Activated gamma-delta T cell treated with Interleukin-2 at 50 U/mL for 16 hours (primary cell): ENCODE results near the gene SHC2.
"Not testable (repeated sequence)": the region's sequence is repeated elsewhere in the genome, so short reads cannot be mapped to it uniquely, and the experiment has no call there.

Source experiments
- DNase-seq: peaks from one replicate; pipeline ENCODE4 v3.0.0-alpha.2; 2020

SHC2 gene

DNA sequence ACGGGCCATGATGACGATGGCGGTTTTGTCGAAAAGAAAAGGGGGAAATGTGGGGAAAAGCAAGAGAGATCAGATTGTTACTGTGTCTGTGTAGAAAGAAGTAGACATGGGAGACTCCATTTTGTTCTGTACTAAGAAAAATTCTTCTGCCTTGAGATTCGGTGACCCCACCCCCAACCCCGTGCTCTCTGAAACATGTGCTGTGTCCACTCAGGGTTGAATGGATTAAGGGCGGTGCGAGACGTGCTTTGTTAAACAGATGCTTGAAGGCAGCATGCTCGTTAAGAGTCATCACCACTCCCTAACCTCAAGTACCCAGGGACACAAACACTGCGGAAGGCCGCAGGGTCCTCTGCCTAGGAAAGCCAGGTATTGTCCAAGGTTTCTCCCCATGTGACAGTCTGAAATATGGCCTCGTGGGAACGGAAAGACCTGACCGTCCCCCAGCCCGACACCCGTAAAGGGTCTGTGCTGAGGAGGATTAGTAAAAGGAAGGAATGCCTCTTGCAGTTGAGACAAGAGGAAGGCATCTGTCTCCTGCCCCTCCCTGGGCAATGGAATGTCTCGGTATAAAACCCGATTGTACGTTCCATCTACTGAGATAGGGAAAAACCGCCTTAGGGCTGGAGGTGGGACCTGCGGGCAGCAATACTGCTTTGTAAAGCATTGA is 74.1 kb downstream of the SHC2 start:
- not testable (repeated sequence) for DNase-seq

DNA sequence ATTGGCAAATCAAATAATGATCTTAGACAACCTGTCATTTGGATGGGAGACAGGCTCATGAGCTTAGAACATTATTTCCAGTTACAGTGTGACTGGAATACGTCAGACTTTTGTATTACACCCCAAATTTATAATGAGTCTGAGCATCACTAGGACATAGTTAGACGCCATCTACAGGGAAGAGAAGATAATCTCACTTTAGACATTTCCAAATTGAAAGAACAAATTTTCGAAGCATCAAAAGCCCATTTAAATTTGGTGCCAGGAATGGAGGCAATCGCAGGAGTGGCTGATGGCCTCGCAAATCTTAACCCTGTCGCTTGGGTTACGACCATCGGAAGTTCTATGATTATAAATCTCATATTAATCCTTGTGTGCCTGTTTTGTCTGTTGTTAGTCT is 74.6 kb downstream of the SHC2 start:
- not testable (repeated sequence) for DNase-seq

DNA sequence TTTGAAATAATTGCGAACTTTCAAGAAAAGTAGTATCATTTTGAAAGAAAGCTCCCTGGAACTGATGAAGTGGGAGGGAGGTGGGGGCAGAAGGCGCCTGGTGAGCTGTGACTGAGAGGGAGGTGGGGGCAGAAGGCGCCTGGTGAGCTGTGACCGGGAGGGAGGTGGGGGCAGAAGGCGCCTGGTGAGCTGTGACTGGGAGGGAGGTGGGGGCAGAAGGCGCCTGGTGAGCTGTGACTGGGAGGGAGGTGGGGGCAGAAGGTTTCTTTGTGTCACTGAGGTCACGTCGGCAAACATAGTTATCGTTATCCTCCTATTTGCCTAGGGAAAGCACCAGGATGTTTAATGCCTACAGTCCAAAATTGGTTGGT is 76.0 kb downstream of the SHC2 start:
- DNase-seq = no peak

DNA sequence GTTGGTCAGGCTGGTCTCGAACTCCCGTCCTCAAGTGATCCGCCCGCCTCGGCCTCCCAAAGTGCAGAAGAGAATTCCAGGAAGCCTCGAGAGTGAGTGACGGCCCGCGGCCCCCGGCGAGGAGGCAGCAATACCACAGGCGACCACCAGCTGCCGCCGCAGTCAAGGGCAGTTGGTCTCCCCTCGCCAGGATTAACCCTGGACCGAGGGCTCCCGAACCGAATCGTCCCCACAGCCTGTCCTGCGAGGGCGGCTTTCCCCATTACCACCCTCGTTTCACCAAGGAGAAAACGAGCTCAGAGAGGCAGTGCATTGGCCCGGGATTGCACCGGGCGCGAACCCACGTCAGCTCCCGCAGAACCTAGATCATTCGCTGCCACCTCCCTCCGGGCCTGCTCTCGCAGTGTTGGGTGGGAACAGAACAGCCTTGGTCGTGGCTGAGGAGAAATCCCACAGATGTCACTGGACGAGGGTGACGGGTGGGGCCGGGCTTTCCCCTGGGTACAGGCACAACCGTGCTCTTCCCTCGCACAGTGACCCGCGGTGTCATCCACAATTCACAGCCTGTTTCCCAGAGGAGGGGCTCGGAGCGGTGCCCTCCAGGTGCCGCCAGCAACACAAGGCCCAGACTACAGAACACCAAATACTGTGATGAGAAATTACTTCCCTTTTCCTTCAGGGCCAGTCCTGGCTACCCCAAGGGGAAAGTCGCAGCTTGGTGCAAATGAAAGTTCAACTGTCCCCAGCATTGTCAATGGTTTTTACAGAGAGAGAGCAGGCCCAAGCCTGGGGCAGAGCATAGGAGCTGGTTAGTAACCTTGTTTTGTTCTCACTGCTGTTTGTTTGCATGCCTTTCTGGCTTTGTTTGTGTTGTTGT is 76.7 kb downstream of the SHC2 start:
- no peak for DNase-seq

DNA sequence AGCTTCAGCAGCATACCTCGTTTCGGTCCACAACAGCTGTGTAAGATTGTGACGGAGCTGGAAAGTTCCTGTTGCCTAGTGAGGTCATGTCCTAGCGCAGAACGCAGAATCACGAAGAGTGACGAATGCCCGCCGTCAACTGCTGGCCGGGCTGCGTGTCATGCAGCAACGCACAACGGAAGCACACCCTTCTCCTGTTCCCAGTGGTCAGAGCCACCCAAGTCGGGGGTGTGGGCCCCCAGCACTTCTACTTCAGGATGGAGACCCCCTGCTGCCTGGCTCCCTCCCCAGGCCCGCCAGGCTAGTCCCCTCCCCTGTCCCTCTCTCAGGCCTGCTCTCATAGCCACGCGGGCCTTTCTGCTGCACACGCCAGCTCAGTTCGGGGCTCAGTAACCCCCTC is 77.8 kb downstream of the SHC2 start:
- no peak for DNase-seq

DNA sequence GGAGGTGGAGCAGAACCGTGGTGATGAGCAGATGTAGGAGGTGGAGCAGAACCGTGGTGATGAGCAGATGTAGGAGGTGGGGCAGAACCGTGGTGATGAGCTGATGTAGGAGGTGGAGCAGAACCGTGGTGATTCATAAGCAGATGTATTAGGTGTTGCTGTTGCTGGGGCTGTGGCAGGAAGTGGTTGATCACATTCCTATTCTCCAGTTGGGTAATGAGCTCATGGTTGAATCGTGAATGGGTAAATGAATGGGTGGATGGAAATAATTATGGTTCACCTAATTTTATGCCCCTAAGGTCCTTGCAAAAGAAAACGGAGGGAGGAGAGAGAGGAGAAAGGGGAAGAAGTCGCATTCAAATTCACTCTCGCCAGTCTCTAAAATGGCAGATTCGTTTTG is 78.3 kb downstream of the SHC2 start:
- not testable (repeated sequence) for DNase-seq

DNA sequence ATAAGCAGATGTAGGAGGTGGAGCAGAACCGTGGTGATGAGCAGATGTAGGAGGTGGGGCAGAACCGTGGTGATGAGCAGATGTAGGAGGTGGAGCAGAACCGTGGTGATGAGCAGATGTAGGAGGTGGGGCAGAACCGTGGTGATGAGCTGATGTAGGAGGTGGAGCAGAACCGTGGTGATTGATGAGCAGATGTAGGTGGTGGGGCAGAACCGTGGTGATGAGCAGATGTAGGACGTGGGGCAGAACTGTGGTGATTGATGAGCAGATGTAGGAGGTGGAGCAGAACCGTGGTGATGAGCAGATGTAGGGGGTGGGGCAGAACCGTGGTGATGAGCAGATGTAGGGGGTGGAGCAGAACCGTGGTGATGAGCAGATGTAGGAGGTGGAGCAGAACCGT is 78.9 kb downstream of the SHC2 start:
- DNase-seq = not testable (repeated sequence)

DNA sequence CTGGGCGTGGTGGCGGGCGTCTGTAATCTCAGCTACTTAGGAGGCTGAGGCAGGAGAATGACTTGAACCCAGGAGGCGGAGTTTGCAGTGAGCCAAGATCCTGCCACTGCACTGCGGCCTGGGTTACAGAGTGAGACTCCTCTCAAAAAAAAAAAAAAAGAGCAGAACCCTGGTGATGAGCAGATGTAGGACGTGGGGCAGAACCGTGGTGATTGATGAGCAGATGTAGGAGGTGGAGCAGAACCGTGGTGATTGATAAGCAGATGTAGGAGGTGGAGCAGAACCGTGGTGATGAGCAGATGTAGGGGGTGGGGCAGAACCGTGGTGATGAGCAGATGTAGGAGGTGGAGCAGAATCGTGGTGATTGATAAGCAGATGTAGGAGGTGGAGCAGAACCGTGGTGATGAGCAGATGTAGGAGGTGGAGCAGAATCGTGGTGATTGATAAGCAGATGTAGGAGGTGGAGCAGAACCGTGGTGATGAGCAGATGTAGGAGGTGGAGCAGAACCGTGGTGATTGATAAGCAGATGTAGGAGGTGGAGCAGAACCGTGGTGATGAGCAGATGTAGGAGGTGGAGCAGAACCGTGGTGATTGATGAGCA is 80.1 kb downstream of the SHC2 start:
- not testable (repeated sequence) for DNase-seq

DNA sequence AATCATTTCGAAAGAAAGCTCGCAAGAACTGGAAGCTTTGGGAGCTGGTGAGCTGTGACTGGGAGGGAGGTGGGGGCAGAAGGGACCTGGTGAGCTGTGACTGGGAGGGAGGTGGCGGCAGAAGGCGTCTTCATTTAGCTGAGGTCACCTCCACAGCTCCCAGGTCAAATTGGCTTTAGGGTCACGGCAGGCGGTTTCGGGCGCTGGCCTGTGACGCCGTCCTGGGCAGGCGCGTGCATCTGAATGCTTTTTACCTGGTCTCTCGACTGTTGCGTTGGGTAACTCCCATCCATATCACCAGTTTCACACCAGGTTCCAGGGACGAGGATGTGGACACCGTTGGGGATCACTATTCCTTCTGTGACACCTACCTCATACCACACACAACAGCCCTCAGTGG is 81.0 kb downstream of the SHC2 start:
- DNase-seq = no peak

DNA sequence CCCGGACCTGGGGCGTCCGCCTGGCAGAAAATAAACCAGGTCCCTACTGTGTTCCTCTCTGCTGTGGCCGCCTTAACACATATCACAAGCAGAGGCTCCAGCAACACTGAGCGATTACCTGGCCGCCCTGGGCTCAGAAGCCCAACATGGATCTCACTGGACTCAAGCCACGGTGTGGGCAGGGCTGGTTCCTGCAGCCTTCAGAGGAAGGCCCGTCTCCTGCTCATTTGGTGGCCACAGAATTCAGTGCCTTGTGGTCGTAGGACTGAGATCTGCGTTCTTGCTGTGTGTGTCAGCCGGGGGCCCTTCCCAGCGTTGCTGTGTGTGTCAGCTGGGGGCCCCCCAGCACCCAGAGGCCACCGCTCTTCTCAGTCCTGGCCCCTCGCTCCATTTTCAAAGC is 82.1 kb downstream of the SHC2 start:
- DNase-seq = no peak

DNA sequence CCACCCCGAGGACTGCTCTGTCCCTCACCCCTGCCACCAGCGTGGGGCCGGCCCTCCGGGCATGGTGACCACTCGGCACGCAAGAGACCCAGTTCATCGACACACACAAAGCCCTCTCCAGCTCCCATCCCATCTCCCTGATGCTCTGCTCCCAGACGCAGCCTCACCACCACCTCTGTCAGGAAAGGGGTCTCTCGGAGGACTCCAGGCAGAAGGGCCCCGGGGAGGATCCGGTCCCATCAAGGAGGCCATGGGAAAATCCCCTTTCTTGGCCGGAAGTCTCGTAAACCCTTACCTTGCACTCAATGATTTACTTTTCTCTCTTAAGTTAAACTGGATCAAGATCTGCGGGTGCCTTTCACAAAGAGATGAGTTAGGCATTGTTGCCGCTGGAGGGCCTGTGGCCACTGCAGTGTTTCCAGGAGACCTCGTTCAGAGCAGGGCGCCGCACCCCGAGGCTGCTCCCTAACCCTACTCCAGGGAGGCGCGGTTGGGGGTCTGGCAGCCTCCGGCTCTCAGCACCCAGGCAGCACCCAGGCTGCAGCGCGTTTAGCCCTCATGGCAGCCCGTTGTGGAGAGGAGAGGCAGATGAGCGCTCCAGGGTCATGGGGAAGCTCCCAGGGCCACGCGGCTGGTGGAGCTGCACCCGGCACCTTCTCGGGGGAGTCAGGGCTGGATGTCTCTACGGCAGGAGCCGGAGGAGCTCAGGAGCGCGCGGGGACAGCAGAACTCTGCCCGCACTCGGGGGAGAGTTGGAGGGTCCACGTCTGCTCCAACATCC is 82.8 kb downstream of the SHC2 start:
- DNase-seq = no peak

DNA sequence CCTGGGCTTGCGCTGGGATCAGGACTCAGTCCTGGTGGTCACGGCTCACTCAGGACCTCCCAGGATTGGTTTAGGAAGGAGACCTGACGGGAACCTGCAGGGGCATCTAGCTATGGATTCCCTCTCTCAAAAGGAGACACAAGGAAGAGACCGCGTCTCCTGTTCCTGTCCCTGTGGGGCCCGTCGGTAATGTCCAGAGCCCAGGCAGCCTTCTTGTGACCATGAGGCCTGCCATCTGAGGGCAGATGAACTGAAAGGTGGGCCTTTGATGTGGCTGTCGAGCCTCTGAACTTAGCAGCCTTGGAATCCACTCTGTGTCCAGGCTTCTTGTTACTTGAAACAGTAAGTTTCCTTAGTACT is 84.7 kb downstream of the SHC2 start:
- DNase-seq = no peak

DNA sequence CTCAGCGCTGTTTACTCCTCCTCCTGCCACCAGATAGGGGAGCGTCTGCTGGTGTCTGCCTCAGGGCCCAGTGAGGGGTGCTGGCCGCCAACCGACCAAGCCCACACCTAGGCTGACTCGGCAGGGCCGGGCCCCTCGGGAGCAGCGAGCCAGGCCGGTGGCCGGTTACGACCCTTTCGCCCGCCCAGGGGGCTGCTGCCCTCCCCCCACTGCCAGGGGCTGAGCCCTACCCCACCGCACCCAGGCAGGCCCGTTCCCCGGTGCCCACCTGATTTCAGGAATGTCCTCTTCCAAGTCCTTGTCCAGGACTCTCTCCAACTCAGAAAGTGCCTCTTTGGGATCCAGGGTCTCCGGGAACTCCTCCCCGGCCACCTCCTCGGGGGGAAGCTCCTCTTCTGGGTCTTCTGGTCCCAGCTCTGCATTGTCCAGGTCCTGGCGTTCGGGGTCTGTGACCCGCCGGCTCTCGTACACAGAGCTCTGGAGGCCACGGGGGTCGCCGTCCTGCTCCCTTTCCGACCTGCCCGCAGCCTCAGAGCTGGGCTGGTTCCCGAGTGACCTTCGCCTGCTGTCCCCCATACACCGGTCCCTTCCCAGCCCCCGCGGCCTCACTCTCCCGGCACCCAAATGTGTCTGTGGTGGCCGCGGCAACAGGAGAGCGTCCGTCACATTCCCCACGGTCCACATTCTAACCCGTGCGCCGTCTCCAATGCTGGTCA is 85.3 kb downstream of the SHC2 start:
- DNase-seq = no peak

DNA sequence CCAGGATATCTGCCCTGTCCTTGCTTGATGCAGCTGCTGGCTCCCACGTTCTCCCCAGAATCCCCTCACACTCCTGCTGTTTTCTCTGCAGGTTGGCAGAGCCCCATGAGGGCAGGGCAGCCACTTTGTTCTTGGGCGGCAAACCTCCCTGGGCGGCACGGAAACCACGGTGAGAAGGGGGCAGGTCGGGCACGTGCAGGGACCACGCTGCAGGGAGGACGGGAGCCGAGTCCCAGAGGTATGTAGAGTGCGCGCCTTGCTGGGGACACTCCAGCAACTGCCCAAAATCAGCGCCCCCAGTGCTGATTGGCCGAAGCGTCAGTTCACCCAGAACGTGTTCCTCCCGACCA is 86.0 kb downstream of the SHC2 start:
- no peak for DNase-seq

DNA sequence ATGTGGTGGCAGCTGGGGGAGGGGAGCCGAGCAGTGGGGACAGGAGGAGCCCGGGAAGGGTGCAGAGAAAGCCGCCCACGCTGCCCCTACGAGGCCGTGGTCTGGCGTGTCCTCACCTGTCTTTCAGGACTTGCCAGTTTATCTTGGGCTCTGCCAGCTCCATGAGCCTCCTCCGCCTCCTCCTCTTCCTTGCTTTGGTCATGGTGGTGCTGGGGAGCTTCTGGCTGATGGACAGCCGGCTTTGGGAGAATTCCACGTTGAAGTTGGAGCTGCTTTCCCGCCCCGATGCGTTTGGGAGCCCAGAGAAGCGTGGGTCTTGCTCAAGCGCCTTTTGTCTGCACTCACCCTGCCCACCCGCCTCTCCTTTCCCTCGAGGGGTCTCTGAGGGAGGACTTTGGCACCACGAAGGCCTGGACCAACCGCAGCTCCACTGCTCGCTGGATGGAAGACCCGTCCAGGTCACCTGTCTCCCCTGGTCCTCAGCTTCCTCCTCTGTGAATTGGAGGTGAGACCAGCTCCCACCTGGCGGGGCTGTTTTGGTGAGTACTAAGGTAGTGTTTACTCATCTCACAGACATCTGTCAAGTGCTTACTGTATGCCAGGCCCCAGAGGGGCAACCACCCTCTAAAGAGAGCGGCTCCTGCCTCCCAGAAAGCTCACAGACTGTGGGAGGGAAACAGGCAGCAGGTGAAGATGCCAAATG is 86.5 kb downstream of the SHC2 start:
- DNase-seq = no peak

DNA sequence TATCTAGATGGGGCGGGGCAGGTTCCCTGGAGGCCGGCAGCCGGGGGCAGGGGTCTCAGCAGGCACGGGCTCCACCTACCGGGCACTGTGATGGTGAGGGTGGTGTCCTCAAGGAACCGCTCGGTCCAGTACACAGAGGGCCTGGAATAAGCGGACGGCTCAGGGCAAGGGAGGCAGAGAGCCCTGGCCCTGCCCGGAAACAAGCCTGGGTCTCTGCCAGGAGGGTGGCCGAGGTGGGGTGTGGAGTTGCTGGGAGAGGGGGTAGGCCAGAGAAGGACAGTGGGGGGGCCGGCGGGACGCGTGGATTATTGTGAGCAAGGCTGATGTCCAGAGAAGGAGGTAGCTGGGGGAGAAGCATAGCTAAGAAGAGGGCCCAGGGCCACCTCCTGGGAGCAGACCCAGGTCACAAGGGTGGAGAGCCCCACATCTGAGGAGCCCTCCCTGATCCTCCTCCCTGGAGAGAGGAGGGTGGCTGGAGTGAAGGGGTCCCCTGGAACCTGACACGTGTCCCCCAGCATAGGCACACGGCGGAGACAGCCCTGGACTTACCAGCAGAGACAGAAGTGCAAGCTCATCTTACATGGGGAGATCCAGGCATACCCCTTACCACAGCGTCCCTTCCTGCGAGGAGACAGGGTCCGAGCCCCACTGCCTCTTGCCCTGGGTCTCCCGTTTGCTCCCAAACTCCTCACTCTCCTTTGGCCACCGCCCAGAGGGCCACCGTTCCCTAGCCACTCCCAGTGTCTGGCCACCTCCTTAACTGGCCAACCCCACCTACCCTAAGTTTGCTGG is 87.2 kb downstream of the SHC2 start:
- DNase-seq = no peak

DNA sequence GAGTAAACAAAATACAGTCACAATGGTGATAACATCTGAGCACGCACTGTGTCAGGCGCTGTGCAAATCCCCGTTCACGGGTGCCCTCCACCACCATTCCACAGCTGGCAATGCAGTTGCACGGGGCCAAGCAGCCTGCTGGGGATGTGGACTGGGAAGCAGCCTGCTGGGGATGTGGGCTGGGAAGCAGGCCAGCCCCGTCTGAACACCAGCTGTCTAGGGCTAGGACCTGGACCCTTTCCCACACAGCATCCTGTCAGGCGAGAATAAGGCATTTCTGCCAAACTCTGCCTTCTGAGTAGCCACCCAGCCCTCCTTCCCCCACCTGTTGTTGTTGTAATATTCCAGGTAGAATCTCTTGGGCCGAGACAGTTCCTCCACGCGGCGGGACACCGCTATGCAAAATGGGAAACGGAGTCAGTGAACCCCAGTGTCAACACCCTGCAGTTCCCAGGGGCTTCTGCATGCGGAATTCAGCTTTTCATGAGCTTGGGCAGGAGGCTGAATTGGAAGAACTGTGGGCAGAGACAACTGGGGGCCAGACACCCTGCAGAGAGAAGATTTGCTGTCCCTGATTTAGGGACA is 88.4 kb downstream of the SHC2 start:
- no peak for DNase-seq

DNA sequence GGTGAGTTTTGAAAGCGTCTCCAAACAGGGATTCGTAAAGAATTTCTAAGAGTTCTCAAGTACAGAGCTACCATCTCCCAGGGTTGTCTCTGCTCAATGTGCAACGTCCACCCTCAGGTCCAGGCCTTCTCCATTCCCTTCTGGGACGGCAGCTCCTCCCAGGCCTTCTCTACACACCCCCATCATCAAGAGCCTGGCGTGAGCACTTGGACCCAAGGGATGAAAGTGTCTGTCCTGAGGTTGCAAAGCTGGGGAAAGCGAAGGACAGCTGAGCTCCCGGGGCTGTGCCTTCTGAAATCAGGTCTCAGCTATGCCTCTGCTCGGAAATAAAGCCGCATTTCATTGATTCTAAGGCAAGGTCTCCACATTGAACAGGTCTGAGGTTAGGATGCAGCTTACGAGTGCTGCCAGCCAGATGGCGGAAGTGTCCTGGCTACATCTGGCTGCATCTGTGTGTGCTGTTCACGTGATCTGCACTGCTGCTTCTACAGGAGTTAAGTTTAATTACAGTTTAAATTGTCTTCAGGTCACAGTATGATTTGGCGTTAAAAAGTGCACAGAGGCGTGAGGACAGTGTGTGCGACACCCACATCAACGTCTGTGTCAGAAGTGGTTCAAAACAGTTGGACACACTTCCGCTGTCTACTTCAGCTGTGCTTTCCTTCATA is 89.2 kb downstream of the SHC2 start:
- DNase-seq = no peak

DNA sequence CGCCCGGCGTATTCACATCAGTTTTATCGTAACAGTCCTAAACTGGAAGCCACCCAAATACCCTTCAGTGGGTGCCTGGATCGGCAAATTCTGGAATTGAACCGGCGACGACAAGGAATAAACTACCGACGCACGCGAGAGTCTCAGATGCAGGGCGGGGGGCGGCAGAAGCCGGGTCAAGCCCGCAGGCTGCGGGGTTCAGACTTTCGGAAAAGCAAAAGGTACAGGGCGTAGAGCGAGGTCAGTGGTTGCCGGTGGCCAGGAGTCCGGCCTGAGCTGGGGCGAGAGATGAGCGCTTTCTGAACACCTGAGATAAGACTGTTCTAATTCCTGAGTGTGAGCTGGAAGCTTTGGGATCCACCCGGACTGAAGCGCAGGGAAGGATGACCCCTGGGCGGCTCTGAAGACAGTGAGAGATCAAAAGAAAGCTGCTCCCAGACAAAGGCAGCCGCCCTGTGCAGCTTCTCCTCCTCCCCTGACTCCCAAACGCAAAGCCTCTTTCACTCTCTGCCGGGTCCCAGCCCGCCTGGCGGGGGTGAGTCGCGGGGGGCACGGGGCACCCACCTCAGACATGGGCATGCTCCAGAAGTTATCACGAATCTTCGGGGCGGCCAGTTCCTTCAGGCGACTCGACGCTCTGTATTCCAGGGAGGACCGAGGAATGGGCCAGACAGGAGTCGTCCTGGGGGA is 90.0 kb downstream of the SHC2 start:
- DNase-seq = no peak

DNA sequence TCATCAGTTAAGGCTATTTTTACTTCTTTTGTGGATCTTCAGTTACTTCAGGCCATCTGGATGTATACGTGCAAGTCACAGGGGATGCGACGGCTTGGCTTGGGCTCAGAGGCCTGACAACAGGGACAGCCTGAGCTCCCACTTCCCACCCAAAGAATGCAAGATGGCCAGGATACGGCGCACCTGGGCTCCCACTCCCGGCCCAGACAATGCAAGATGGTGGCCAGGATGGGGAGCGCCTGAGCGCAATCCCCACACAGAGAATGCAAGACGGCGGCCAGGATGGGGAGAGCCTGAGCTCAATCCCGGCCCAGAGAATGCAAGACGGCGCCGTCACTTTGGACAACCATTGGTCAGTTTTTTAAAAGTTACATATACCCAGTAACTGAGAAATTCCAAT is 91.0 kb downstream of the SHC2 start:
- DNase-seq = no peak
